GM23248 (cell line): ENCODE results near the gene HEXIM2.

Experiments used
- EZH2 ChIP-seq: fragments of 200-600 bp; sonication (generic); IDR thresholded peaks from 2 replicates; pipeline ENCODE4 v1.6.1; 2018; ENCODE audit warnings: antibody characterized with exemption, mild to moderate bottlenecking; ENCODE audit not compliant: insufficient read depth, poor library complexity, severe bottlenecking
- EZH2phosphoT487 ChIP-seq: fragments of 200-600 bp; sonication (generic); IDR thresholded peaks from 2 replicates; pipeline ENCODE4 v1.6.1; 2018; ENCODE audit warnings: antibody characterized with exemption, moderate library complexity, mild to moderate bottlenecking, low read depth; ENCODE audit not compliant: insufficient read depth

DNA sequence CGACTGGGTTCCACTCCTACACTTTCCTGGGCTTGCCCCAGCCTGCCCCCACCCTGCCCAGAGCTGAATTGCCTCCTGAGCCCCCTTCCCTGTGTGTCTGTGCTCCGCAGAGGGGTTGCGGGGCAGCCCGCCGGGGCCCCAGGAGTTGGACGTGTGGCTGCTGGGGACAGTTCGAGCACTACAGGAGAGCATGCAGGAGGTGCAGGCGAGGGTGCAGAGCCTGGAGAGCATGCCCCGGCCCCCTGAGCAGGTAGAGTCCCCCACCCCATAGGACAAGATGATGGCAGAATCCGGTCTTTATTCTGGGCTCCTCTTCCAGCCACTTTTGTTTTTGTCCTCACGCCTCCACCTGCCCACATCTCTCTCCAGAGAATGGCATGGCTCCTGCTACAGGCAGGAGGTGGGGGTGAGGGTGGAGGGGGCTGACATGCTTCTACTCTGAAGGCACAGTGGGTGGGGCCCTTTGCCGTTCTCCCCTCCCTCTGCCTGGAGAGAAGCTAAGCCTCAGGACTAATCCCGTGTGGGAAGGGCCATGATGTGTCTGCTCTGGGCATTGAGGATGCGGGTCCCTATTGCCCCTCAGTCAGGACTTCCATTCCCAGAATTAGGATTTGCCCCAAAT is 22.7 kb upstream of the HEXIM2 start:
- TF ChIP-seq EZH2 (no peak), EZH2phosphoT487 (no peak)
